H1 (cell line): ENCODE results near the gene GRIN2B. TPM values are rescaled to one million over a fixed set of nuclear protein-coding genes. Genes with fewer than 3 reads are reported as not detected.

Experiments used
- CTCF ChIA-PET: fragments of 300-600 bp; sonication (Branson Sonifier 250); formaldehyde crosslinking; loops from one replicate; lab custom pipeline; 2021; ENCODE audit not compliant: partially characterized antibody; lab: Charles Lee
- POLR2A ChIA-PET: fragments of 300-600 bp; sonication (Branson Sonifier 250); formaldehyde crosslinking; loops from one replicate; lab custom pipeline; 2021; ENCODE audit warnings: inconsistent platforms; ENCODE audit not compliant: partially characterized antibody; lab: Charles Lee
- DNase-seq, 2 experiments: peaks; one replicate each; pipeline versions ENCODE4 v3.0.0 to v3.0.0-alpha.2; 2010 to 2022; ENCODE audit warnings: low spot score in 2 of 2, low read depth in 1 of 2, mixed read lengths in 1 of 2
- FAIRE-seq: peaks from 2 replicates; lab custom pipeline; 2011; peaks lifted over from hg19 to GRCh38; lab: Jason Lieb, UNC
- H2AFZ ChIP-seq: 2 replicates; pipeline ENCODE4 v1.8.1; 2012; ENCODE audit warnings: low read length, inconsistent platforms
- H2AK5ac ChIP-seq: 2 replicates; pipeline ENCODE4 v1.6.1; 2013; ENCODE audit warnings: low read depth, low read length
- H2BK120ac ChIP-seq: replicated peaks from 2 replicates; pipeline ENCODE3; 2013; ENCODE audit warnings: low read depth, low read length, inconsistent platforms
- H2BK12ac ChIP-seq: 2 replicates; pipeline ENCODE4 v1.6.1; 2013; ENCODE audit warnings: low read depth, low read length
- H2BK15ac ChIP-seq: 2 replicates; pipeline ENCODE4 v1.6.1; 2013; ENCODE audit warnings: low read length
- H2BK20ac ChIP-seq: 2 replicates; pipeline ENCODE4 v1.6.1; 2013; ENCODE audit warnings: low read length
- H2BK5ac ChIP-seq: 2 replicates; pipeline ENCODE4 v1.6.1; 2013; ENCODE audit warnings: low read depth, low read length
- H3K14ac ChIP-seq: 2 replicates; pipeline ENCODE4 v1.6.1; 2013; ENCODE audit warnings: inconsistent platforms; ENCODE audit not compliant: insufficient read length
- H3K18ac ChIP-seq: 2 replicates; pipeline ENCODE4 v1.6.1; 2013; ENCODE audit warnings: low read length; ENCODE audit errors: extremely low read depth
- H3K23ac ChIP-seq: 2 replicates; pipeline ENCODE4 v1.6.1; 2013; ENCODE audit warnings: inconsistent platforms; ENCODE audit not compliant: insufficient read length
- H3K23me2 ChIP-seq: 2 replicates; pipeline ENCODE4 v1.6.1; 2013; ENCODE audit warnings: low read depth, low read length
- H3K27ac ChIP-seq: 2 replicates; pipeline ENCODE4 v1.6.1; 2011; ENCODE audit warnings: low read depth, low read length, inconsistent platforms
- H3K27me3 ChIP-seq, 4 experiments: replicated peaks in 1 of 4; 1 replicate in 1 of 4; 2 replicates in 3 of 4; pipeline versions ENCODE4 v1.6.1 to v1.8.1; 2011 to 2013; ENCODE audit warnings: low read length in 3 of 4, mild to moderate bottlenecking in 3 of 4, inconsistent platforms in 2 of 4, mixed read lengths in 2 of 4, moderate library complexity in 1 of 4; ENCODE audit not compliant: control insufficient read depth in 3 of 4, insufficient read depth in 3 of 4; ENCODE audit errors: extremely low read depth in 1 of 4
- H3K36me3 ChIP-seq, 4 experiments: 2 replicates each; pipeline versions ENCODE4 v1.6.1 to v1.8.1; 2011 to 2013; ENCODE audit warnings: mild to moderate bottlenecking in 4 of 4, low read length in 3 of 4, moderate library complexity in 2 of 4, control low read depth in 1 of 4, inconsistent platforms in 1 of 4; ENCODE audit not compliant: insufficient read depth in 4 of 4, control insufficient read depth in 2 of 4
- H3K4ac ChIP-seq: replicated peaks from 2 replicates; pipeline ENCODE3; 2013; ENCODE audit warnings: low read length, low read depth, mixed read lengths, inconsistent platforms; ENCODE audit not compliant: insufficient read length
- H3K4me1 ChIP-seq, 4 experiments: replicated peaks in 1 of 4; 1 replicate in 1 of 4; 2 replicates in 3 of 4; pipeline versions ENCODE4 v1.6.1 to v1.8.1; 2011 to 2013; ENCODE audit warnings: low read length in 3 of 4, inconsistent platforms in 2 of 4, mixed read lengths in 1 of 4; ENCODE audit not compliant: insufficient read depth in 4 of 4, control insufficient read depth in 3 of 4
- H3K4me2 ChIP-seq, 2 experiments: 2 replicates each; pipeline versions ENCODE4 v1.6.1 to v1.8.1; 2011 to 2013; ENCODE audit warnings: low read depth in 2 of 2, low read length in 2 of 2, control low read depth in 1 of 2, inconsistent platforms in 1 of 2, mild to moderate bottlenecking in 1 of 2; ENCODE audit not compliant: insufficient read depth in 1 of 2
- H3K4me3 ChIP-seq, 4 experiments: fragments of 200-600, 300-600 bp in 1 of 4; sonication (generic), shearing (Covaris generic), sonication (Bioruptor Twin) in 1 of 4; 2 replicates each; pipeline versions ENCODE4 v1.5.1 to v1.8.1; 2011 to 2016; ENCODE audit warnings: low read length in 4 of 4, low read depth in 3 of 4, control low read depth in 2 of 4, inconsistent platforms in 2 of 4, mild to moderate bottlenecking in 2 of 4, mixed read lengths in 1 of 4, moderate library complexity in 1 of 4; ENCODE audit not compliant: insufficient read depth in 2 of 4; ENCODE audit errors: extremely low read depth in 1 of 4
- H3K56ac ChIP-seq: replicated peaks from 2 replicates; pipeline ENCODE3; 2013; ENCODE audit warnings: low read depth, mild to moderate bottlenecking, mixed read lengths, low read length, inconsistent platforms; ENCODE audit not compliant: insufficient read length
- H3K79me1 ChIP-seq: 2 replicates; pipeline ENCODE4 v1.6.1; 2013; ENCODE audit warnings: low read depth, low read length, control low read depth
- H3K79me2 ChIP-seq, 2 experiments: 2 replicates each; pipeline versions ENCODE4 v1.6.1 to v1.8.1; 2012 to 2013; ENCODE audit warnings: low read length in 2 of 2, mild to moderate bottlenecking in 2 of 2, inconsistent platforms in 1 of 2; ENCODE audit not compliant: insufficient read depth in 2 of 2, control insufficient read depth in 1 of 2
- H3K9ac ChIP-seq, 4 experiments: replicated peaks in 1 of 4; 1 replicate in 1 of 4; 2 replicates in 3 of 4; pipeline versions ENCODE4 v1.6.1 to v1.8.1; 2011 to 2013; ENCODE audit warnings: low read depth in 3 of 4, low read length in 3 of 4, control low read depth in 2 of 4, mild to moderate bottlenecking in 2 of 4, moderate library complexity in 2 of 4, inconsistent platforms in 1 of 4; ENCODE audit errors: extremely low read depth in 1 of 4
- H3K9me3 ChIP-seq, 2 experiments: 2 replicates each; pipeline versions ENCODE4 v1.6.1 to v1.8.1; 2012 to 2013; ENCODE audit warnings: mild to moderate bottlenecking in 2 of 2, moderate library complexity in 2 of 2, control low read depth in 1 of 2, inconsistent platforms in 1 of 2, low read depth in 1 of 2, low read length in 1 of 2, mixed read lengths in 1 of 2; ENCODE audit not compliant: insufficient read depth in 2 of 2
- H4K20me1 ChIP-seq, 2 experiments: replicated peaks in 1 of 2; 2 replicates each; pipeline versions ENCODE3 to v1.8.1; 2011 to 2013; ENCODE audit warnings: inconsistent platforms in 2 of 2, low read length in 2 of 2, mild to moderate bottlenecking in 1 of 2; ENCODE audit not compliant: insufficient read depth in 2 of 2, control insufficient read depth in 1 of 2
- H4K5ac ChIP-seq: 2 replicates; pipeline ENCODE4 v1.6.1; 2013; ENCODE audit warnings: low read length, low read depth, mixed read lengths, inconsistent platforms; ENCODE audit not compliant: insufficient read length
- H4K8ac ChIP-seq: 2 replicates; pipeline ENCODE4 v1.8.0; 2013; ENCODE audit warnings: mild to moderate bottlenecking, moderate library complexity, low read length, inconsistent platforms; ENCODE audit not compliant: insufficient read depth; ENCODE audit errors: extremely low read depth
- H4K91ac ChIP-seq: replicated peaks from 2 replicates; pipeline ENCODE3; 2013; ENCODE audit warnings: low read length, mixed read lengths, inconsistent platforms; ENCODE audit not compliant: insufficient read length
- BCL11A ChIP-seq, 2 experiments: IDR thresholded peaks; one replicate each; pipeline ENCODE4 v1.6.1; 2011; ENCODE audit warnings: low read depth in 2 of 2, low read length in 2 of 2, mild to moderate bottlenecking in 2 of 2
- BRCA1 ChIP-seq: IDR thresholded peaks from 2 replicates; pipeline ENCODE4 v1.6.1; 2012; ENCODE audit warnings: low read depth, low read length, improper control_type of control experiment
- KDM5A ChIP-seq: fragments of 200-600 bp; IDR thresholded peaks from 2 replicates; pipeline ENCODE4 v1.7.1; 2012; ENCODE audit warnings: mild to moderate bottlenecking, low read length, inconsistent platforms, mixed read lengths
- RBBP5 ChIP-seq: IDR thresholded peaks from 2 replicates; pipeline ENCODE4 v1.7.1; 2012; ENCODE audit warnings: low read depth, mild to moderate bottlenecking, inconsistent platforms, low read length, moderate library complexity, borderline replicate concordance
- TCF12 ChIP-seq: IDR thresholded peaks from 2 replicates; pipeline ENCODE4 v1.6.1; 2011; ENCODE audit warnings: low read depth, mild to moderate bottlenecking, low read length
- TEAD4 ChIP-seq: IDR thresholded peaks from 2 replicates; pipeline ENCODE4 v1.6.1; 2012; ENCODE audit warnings: low read depth, low read length, inconsistent platforms, mixed read lengths
- YY1 ChIP-seq: IDR thresholded peaks from 2 replicates; pipeline ENCODE4 v1.6.1; 2011; ENCODE audit warnings: low read depth, mild to moderate bottlenecking, low read length
- WGBS, 2 experiments: shearing (Covaris generic) in 1 of 2; methylation state at CpG; one replicate each; pipeline versions ENCODE4 v1.1.6 to v1.1.7; 2013 to 2015; ENCODE audit warnings: low lambda C conversion rate in 2 of 2, mixed read lengths in 2 of 2, inconsistent platforms in 1 of 2, low coverage in 1 of 2, missing lambda C conversion rate in 1 of 2; ENCODE audit not compliant: insufficient replicate concordance in 2 of 2, insufficient coverage in 1 of 2, insufficient read length in 1 of 2; ENCODE audit errors: extremely low coverage in 1 of 2, missing lambda C conversion rate in 1 of 2; 5-methylcytosine and 5-hydroxymethylcytosine counted together
- polyA plus RNA-seq, 7 experiments: library from polyadenylated mRNA; depleted of rRNA in 3 of 7; stranded (reverse) in 5 of 7; unstranded in 2 of 7; fragments of >200 nt in 5 of 7; fragments of 200-250 nt in 2 of 7; gene quantifications; 1 replicate in 5 of 7; 2 replicates in 1 of 7; 4 replicates in 1 of 7; pipeline versions ENCODE4 v1.2.1 to v1.2.3, GENCODE V29; 2011 to 2013; ENCODE audit warnings: missing spikeins in 2 of 7, mixed read lengths in 2 of 7
- total RNA-seq: library from RNA; stranded (reverse); fragmentation: NEBNext Ultra II Directional; extraction: Animal tissue kit (Norgen Biotek cat#: 25700); gene quantifications from 2 replicates; pipeline ENCODE4 v1.2.1, GENCODE V29; 2021
- TF ChIP-seq, protein P1 (sequence below): IDR thresholded peaks from 2 replicates; pipeline ENCODE4 v1.6.1; 2012; ENCODE audit warnings: low read length, inconsistent platforms
- TF ChIP-seq, protein P2 (sequence below), 3 experiments: IDR thresholded peaks; 1 replicate in 2 of 3; 2 replicates in 1 of 3; pipeline versions ENCODE4 v1.5.1 to v1.6.1; 2011; ENCODE audit warnings: low read length in 3 of 3, mild to moderate bottlenecking in 3 of 3, inconsistent platforms in 2 of 3, low read depth in 1 of 3, moderate library complexity in 1 of 3; ENCODE audit not compliant: insufficient read depth in 1 of 3; ENCODE audit errors: control extremely low read depth in 1 of 3
- TF ChIP-seq, protein P3 (sequence below): IDR thresholded peaks from 2 replicates; pipeline ENCODE4 v1.6.1; 2012; ENCODE audit warnings: inconsistent platforms

Gene GRIN2B
- total and polyA plus RNA-seq, 2 of the 8 experiments (the other 6 are each of a cell fraction or from before 2014, with no cell fraction given), result 0.68 to 3.2 TPM

DNA sequence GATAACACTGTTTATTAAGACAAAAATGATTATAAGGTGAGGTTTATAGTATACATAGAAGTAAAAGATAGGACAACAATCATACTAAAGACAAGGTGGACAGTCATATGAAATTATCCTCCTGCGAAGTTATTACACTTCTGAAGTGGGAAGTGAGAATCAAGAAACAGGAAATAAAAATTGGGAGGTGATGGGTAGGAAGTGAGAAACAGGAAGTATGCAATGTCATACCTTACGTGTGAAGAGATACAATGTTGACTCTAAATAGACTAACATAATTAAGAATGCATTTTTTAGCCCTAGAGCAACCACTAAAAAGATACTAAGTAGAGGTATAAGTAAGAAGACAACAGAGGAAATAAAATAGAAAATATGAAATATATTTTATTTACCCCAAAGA, 43.7 kb downstream of the GRIN2B start:
- Histone ChIP-seq H3K79me2 (no peaks in the 10 kb centered on the region), H3K4me1 (peaks cover 6 to 18% (median 13%) of the 10 kb centered on the region in 4 experiments), H3K9ac (no peak overlapping the region), H3K27ac (no peak overlapping the region), H3K56ac (no peak overlapping the region), H3K36me3 (no peaks in the 10 kb centered on the region), H4K5ac (no peak overlapping the region), H2BK15ac (no peak overlapping the region), H2AFZ (no peak overlapping the region), H4K8ac (no peak overlapping the region), H3K18ac (no peak overlapping the region), H2BK12ac (no peak overlapping the region), H2AK5ac (no peak overlapping the region), H3K4me3 (no peak overlapping the region), H3K23ac (no peak overlapping the region), H3K79me1 (no peaks in the 10 kb centered on the region), H3K4ac (no peak overlapping the region), H3K14ac (no peak overlapping the region), H2BK20ac (no peak overlapping the region), H2BK5ac (no peak overlapping the region), H3K4me2 (no peak overlapping the region), H3K9me3 (peaks cover 0 to 3% of the 10 kb centered on the region in 2 experiments; a peak in 2 of 4 replicates), H3K27me3 (no peaks in the 10 kb centered on the region), H3K23me2 (peaks cover 4% of the 10 kb centered on the region; the same call in 1 of the 2 replicates), H4K20me1 (no peaks in the 10 kb centered on the region), H2BK120ac (no peak overlapping the region), H4K91ac (no peak overlapping the region)
- no peak for FAIRE-seq
- CTCF ChIA-PET, result interaction anchor here (0.9 kb wide), 1 partner anchor 172 kb away, joined by 3 read pairs; no protein-coding TSS in a partner anchor
- POLR2A ChIA-PET, result no interaction called here
- DNase-seq, result no peak
- 98% methylated on average over 2 of the region's 2 CpGs; no CpG with 5 or more reads in 1 of the 2 experiments for WGBS, 2 experiments
- TF ChIP-seq YY1, result no peak
- TF ChIP-seq, protein P1, sequence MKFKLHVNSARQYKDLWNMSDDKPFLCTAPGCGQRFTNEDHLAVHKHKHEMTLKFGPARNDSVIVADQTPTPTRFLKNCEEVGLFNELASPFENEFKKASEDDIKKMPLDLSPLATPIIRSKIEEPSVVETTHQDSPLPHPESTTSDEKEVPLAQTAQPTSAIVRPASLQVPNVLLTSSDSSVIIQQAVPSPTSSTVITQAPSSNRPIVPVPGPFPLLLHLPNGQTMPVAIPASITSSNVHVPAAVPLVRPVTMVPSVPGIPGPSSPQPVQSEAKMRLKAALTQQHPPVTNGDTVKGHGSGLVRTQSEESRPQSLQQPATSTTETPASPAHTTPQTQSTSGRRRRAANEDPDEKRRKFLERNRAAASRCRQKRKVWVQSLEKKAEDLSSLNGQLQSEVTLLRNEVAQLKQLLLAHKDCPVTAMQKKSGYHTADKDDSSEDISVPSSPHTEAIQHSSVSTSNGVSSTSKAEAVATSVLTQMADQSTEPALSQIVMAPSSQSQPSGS, result no peak
- TF ChIP-seq, protein P2, sequence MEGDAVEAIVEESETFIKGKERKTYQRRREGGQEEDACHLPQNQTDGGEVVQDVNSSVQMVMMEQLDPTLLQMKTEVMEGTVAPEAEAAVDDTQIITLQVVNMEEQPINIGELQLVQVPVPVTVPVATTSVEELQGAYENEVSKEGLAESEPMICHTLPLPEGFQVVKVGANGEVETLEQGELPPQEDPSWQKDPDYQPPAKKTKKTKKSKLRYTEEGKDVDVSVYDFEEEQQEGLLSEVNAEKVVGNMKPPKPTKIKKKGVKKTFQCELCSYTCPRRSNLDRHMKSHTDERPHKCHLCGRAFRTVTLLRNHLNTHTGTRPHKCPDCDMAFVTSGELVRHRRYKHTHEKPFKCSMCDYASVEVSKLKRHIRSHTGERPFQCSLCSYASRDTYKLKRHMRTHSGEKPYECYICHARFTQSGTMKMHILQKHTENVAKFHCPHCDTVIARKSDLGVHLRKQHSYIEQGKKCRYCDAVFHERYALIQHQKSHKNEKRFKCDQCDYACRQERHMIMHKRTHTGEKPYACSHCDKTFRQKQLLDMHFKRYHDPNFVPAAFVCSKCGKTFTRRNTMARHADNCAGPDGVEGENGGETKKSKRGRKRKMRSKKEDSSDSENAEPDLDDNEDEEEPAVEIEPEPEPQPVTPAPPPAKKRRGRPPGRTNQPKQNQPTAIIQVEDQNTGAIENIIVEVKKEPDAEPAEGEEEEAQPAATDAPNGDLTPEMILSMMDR (IDR thresholded peaks at IDR 0.05; ENCODE audit: control extremely low read depth in 1 of 3, insufficient read depth in 1 of 3, low read depth in 1 of 3, low read length in 3 of 3), result no peak
- TF ChIP-seq BCL11A (IDR thresholded peaks at IDR 0.05; ENCODE audit: low read depth in 2 of 2, low read length in 2 of 2), result no peak
- no peak for TF ChIP-seq KDM5A
- TF ChIP-seq TCF12, result no peak
- no peak for TF ChIP-seq RBBP5
- no peak for TF ChIP-seq TEAD4
- TF ChIP-seq, protein P3, sequence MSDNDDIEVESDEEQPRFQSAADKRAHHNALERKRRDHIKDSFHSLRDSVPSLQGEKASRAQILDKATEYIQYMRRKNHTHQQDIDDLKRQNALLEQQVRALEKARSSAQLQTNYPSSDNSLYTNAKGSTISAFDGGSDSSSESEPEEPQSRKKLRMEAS, result no peak
- no peak for TF ChIP-seq BRCA1
